ENCODE data around the gene C1QTNF7.

C1QTNF7 gene

GRCh38 chr4:15381806-15382338, 46.0 kb upstream of the C1QTNF7 start:
- TF ChIP-seq GLIS3 (CRISPR knock-in tag; IDR thresholded peaks at IDR 0.05) (no peak), BACH2 (CRISPR knock-in tag; IDR thresholded peaks at IDR 0.05; ENCODE audit: borderline replicate concordance) (no peak), PATZ1 (CRISPR knock-in tag; IDR thresholded peaks at IDR 0.05; ENCODE audit: borderline replicate concordance) (no peak), ARNTL (CRISPR knock-in tag; IDR thresholded peaks at IDR 0.05; ENCODE audit: borderline replicate concordance, low read depth) (no peak), ISL1 (CRISPR knock-in tag; IDR thresholded peaks at IDR 0.05) (no peak), RARB (CRISPR knock-in tag; IDR thresholded peaks at IDR 0.05) (no peak), TOX (CRISPR knock-in tag; IDR thresholded peaks at IDR 0.05; ENCODE audit: borderline replicate concordance) (no peak), ZC3H10 (CRISPR knock-in tag; IDR thresholded peaks at IDR 0.05) (no peak), ZNF8 (CRISPR knock-in tag; IDR thresholded peaks at IDR 0.05) (no peak), OSR1 (CRISPR knock-in tag; IDR thresholded peaks at IDR 0.05) (no peak)
- TF ChIP-seq, protein P1, sequence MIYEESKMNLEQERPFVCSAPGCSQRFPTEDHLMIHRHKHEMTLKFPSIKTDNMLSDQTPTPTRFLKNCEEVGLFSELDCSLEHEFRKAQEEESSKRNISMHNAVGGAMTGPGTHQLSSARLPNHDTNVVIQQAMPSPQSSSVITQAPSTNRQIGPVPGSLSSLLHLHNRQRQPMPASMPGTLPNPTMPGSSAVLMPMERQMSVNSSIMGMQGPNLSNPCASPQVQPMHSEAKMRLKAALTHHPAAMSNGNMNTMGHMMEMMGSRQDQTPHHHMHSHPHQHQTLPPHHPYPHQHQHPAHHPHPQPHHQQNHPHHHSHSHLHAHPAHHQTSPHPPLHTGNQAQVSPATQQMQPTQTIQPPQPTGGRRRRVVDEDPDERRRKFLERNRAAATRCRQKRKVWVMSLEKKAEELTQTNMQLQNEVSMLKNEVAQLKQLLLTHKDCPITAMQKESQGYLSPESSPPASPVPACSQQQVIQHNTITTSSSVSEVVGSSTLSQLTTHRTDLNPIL (CRISPR knock-in tag; IDR thresholded peaks at IDR 0.05; ENCODE audit: low read depth): no peak
- TF ChIP-seq, protein P2, sequence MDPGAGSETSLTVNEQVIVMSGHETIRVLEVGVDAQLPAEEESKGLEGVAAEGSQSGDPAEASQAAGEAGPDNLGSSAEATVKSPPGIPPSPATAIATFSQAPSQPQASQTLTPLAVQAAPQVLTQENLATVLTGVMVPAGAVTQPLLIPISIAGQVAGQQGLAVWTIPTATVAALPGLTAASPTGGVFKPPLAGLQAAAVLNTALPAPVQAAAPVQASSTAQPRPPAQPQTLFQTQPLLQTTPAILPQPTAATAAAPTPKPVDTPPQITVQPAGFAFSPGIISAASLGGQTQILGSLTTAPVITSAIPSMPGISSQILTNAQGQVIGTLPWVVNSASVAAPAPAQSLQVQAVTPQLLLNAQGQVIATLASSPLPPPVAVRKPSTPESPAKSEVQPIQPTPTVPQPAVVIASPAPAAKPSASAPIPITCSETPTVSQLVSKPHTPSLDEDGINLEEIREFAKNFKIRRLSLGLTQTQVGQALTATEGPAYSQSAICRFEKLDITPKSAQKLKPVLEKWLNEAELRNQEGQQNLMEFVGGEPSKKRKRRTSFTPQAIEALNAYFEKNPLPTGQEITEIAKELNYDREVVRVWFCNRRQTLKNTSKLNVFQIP (CRISPR knock-in tag; IDR thresholded peaks at IDR 0.05; ENCODE audit: borderline replicate concordance, low read depth): no peak
- TF ChIP-seq, protein P3, sequence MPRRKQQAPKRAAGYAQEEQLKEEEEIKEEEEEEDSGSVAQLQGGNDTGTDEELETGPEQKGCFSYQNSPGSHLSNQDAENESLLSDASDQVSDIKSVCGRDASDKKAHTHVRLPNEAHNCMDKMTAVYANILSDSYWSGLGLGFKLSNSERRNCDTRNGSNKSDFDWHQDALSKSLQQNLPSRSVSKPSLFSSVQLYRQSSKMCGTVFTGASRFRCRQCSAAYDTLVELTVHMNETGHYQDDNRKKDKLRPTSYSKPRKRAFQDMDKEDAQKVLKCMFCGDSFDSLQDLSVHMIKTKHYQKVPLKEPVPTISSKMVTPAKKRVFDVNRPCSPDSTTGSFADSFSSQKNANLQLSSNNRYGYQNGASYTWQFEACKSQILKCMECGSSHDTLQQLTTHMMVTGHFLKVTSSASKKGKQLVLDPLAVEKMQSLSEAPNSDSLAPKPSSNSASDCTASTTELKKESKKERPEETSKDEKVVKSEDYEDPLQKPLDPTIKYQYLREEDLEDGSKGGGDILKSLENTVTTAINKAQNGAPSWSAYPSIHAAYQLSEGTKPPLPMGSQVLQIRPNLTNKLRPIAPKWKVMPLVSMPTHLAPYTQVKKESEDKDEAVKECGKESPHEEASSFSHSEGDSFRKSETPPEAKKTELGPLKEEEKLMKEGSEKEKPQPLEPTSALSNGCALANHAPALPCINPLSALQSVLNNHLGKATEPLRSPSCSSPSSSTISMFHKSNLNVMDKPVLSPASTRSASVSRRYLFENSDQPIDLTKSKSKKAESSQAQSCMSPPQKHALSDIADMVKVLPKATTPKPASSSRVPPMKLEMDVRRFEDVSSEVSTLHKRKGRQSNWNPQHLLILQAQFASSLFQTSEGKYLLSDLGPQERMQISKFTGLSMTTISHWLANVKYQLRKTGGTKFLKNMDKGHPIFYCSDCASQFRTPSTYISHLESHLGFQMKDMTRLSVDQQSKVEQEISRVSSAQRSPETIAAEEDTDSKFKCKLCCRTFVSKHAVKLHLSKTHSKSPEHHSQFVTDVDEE (CRISPR knock-in tag; IDR thresholded peaks at IDR 0.05): no peak
- TF ChIP-seq, protein P4, sequence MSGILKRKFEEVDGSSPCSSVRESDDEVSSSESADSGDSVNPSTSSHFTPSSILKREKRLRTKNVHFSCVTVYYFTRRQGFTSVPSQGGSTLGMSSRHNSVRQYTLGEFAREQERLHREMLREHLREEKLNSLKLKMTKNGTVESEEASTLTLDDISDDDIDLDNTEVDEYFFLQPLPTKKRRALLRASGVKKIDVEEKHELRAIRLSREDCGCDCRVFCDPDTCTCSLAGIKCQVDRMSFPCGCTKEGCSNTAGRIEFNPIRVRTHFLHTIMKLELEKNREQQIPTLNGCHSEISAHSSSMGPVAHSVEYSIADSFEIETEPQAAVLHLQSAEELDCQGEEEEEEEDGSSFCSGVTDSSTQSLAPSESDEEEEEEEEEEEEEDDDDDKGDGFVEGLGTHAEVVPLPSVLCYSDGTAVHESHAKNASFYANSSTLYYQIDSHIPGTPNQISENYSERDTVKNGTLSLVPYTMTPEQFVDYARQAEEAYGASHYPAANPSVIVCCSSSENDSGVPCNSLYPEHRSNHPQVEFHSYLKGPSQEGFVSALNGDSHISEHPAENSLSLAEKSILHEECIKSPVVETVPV (CRISPR knock-in tag; IDR thresholded peaks at IDR 0.05): no peak
- no peak for ATAC-seq

GRCh38 chr4:15382669-15383273, 45.1 kb upstream of the C1QTNF7 start:
- ATAC-seq: no peak
- TF ChIP-seq, protein P3 (CRISPR knock-in tag; IDR thresholded peaks at IDR 0.05): no peak
- TF ChIP-seq ESRRG (CRISPR knock-in tag; IDR thresholded peaks at IDR 0.05): no peak
- TF ChIP-seq ZFP30 (CRISPR knock-in tag; IDR thresholded peaks at IDR 0.05): no peak
- TF ChIP-seq CSDC2 (CRISPR knock-in tag; IDR thresholded peaks at IDR 0.05): no peak
- TF ChIP-seq GLIS3 (CRISPR knock-in tag; IDR thresholded peaks at IDR 0.05): no peak
- TF ChIP-seq PATZ1 (CRISPR knock-in tag; IDR thresholded peaks at IDR 0.05; ENCODE audit: borderline replicate concordance): no peak
- TF ChIP-seq, protein P4 (CRISPR knock-in tag; IDR thresholded peaks at IDR 0.05): no peak
- TF ChIP-seq ZFP3 (CRISPR knock-in tag; IDR thresholded peaks at IDR 0.05): no peak
- no peak for TF ChIP-seq PPARA (CRISPR knock-in tag; IDR thresholded peaks at IDR 0.05; ENCODE audit: borderline replicate concordance)

Measured in SK-N-SH treated with all-trans-retinoic acid at 6 μM for 48 hours (cell line).